AG04449 (cell line): Measurements from ENCODE around the gene GORASP1.

Source experiments
- CTCF ChIA-PET: fragments of 350-600 bp; formaldehyde crosslinking; extraction: SDS; loops from one replicate; lab custom pipeline; 2021; ENCODE audit warnings: antibody characterized with exemption; lab: Yijun Ruan, JAX
- POLR2A ChIA-PET: fragments of 400-600, 350-600 bp; formaldehyde crosslinking; extraction: SDS; loops from one replicate; lab custom pipeline; 2020; ENCODE audit warnings: antibody characterized with exemption, inconsistent platforms; lab: Yijun Ruan, JAX
- DNase-seq: peaks from one replicate; pipeline ENCODE4 v3.0.0-alpha.2; 2010; ENCODE audit warnings: low read depth, low spot score
- H3K4me3 ChIP-seq: 2 replicates; pipeline ENCODE4 v1.5.1; 2011; ENCODE audit warnings: low read depth, mild to moderate bottlenecking, control low read depth, low read length
- TF ChIP-seq, protein P1 (sequence below): IDR thresholded peaks from one replicate; pipeline ENCODE4 v1.5.1; 2011; ENCODE audit warnings: mild to moderate bottlenecking, moderate library complexity, low read length, control low read depth, inconsistent platforms; ENCODE audit not compliant: insufficient read depth; ENCODE audit errors: missing control alignments

GORASP1 gene

DNA sequence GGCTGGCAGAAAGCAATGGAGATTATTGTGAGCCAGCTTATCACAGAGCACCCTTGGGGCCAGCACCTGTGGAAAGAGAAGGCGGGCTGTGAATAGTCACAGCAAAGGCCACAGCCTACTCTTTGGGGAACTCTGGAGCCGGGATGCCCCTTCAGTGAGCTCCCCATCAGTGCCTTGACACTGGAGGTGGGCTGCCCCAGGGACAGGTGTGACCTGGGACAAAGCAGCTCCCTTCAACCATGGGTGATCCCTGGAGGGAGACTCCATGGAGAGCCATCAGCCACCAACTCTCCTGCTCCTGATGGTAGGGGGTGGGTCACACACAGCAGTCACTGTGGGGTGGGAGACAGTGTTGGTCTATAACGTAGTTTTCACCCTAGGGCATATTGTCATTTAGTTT is 5.9 kb upstream of the GORASP1 start:
- H3K4me3 ChIP-seq: no peak overlapping the region
- CTCF ChIA-PET: interaction anchor here (0.8 to 1.6 kb wide), 4 partner anchors 11 to 178 kb away, joined by 3 read pairs; no protein-coding TSS in a partner anchor
- TF ChIP-seq, protein P1, sequence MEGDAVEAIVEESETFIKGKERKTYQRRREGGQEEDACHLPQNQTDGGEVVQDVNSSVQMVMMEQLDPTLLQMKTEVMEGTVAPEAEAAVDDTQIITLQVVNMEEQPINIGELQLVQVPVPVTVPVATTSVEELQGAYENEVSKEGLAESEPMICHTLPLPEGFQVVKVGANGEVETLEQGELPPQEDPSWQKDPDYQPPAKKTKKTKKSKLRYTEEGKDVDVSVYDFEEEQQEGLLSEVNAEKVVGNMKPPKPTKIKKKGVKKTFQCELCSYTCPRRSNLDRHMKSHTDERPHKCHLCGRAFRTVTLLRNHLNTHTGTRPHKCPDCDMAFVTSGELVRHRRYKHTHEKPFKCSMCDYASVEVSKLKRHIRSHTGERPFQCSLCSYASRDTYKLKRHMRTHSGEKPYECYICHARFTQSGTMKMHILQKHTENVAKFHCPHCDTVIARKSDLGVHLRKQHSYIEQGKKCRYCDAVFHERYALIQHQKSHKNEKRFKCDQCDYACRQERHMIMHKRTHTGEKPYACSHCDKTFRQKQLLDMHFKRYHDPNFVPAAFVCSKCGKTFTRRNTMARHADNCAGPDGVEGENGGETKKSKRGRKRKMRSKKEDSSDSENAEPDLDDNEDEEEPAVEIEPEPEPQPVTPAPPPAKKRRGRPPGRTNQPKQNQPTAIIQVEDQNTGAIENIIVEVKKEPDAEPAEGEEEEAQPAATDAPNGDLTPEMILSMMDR: no peak
- no peak for DNase-seq
- POLR2A ChIA-PET: no interaction called here

DNA sequence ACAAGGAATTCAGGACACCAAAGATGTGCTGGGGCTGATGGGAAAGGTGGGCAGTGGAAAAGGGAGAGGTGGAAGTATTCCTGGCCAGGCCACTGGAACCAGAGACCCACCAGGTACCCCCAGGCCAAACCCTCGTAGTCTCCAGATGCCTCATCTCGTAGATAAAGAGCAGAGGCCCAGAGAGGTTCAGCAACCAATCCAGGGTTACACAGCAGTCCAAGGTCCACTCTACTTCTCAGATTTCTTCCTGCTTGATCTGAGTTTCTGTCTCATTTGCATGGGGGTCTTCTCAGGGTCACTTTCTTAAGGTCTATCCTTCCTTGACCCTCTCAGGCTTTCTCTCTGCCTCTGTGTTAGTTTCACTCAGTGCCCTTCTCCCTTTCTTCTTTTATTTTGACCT is 5.1 kb upstream of the GORASP1 start:
- POLR2A ChIA-PET: no interaction called here
- TF ChIP-seq, protein P1: no peak
- DNase-seq: no peak
- CTCF ChIA-PET: interaction anchor here (0.8 to 1.6 kb wide), 5 partner anchors 12 to 179 kb away, joined by 3 to 4 read pairs (median 3); no protein-coding TSS in a partner anchor
- H3K4me3 ChIP-seq: no peak overlapping the region

DNA sequence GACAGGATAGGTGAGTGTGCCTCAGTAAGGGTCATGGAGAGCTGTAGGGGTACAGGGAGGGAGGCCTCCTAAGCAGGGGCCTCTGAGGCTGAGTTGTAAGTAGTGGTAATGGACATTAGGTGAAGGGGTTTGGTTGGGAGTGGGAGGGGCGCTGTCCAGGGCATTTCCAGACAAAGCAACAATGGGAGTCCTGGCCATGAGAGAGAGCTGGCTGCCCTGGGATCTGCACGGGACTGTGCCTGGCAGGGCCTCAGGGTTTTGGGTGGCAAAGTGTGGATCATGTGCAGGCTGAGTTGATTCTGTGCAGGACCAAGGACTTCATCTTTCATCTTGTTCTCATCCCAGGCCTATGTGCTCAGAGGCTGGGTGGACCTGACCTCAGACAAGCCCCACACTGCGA is 4.7 kb upstream of the GORASP1 start:
- TF ChIP-seq, protein P1: no peak
- H3K4me3 ChIP-seq: no peak overlapping the region
- POLR2A ChIA-PET: no interaction called here
- CTCF ChIA-PET: interaction anchor here (1.3 to 1.5 kb wide), 2 partner anchors 16 to 178 kb away, joined by 4 read pairs; no protein-coding TSS in a partner anchor
- DNase-seq: no peak

- POLR2A ChIA-PET: no interaction called here
- no peak for DNase-seq
- CTCF ChIA-PET: interaction anchor here (1.7 kb wide), 1 partner anchor 182 kb away, joined by 5 read pairs; no protein-coding TSS in a partner anchor
- H3K4me3 ChIP-seq: no peak overlapping the region
- TF ChIP-seq, protein P1: no peak
Observed at GRCh38 chr3:39110041-39110639, 2.7 kb upstream of the GORASP1 start.

GRCh38 chr3:39109086-39109485 is 1.7 kb upstream of the GORASP1 start:
- TF ChIP-seq, protein P1: no peak
- no peak overlapping the region for H3K4me3 ChIP-seq
- ChIA-PET CTCF (interaction anchor here (1.1 to 5.1 kb wide), 5 partner anchors 12 to 182 kb away, joined by 3 to 41 read pairs (median 5); no protein-coding TSS in a partner anchor), POLR2A (no interaction called here)
- DNase-seq: no peak

GRCh38 chr3:39108200-39108710 is 828 bp upstream of the GORASP1 start:
- ChIA-PET CTCF (interaction anchor here (0.8 to 5.1 kb wide), 11 partner anchors 8 to 183 kb away, joined by 3 to 41 read pairs (median 4); no protein-coding TSS in a partner anchor), POLR2A (interaction anchor here (0.8 to 1.4 kb wide), 3 partner anchors 39 to 67 kb away, joined by 3 to 12 read pairs (median 9); no protein-coding TSS in a partner anchor)
- TF ChIP-seq, protein P1: no peak

More at GRCh38 chr3:39108200-39108710, 828 bp upstream of the GORASP1 start:
- peak overlapping the region; percentile 89 for H3K4me3 ChIP-seq
- DNase-seq: no peak
